Measurements from ENCODE around the gene CPNE7. TPM values are rescaled to one million over a fixed set of nuclear protein-coding genes. Genes with fewer than 3 reads are reported as not detected.

CPNE7 gene
- total and polyA plus RNA-seq, 2 of the 13 experiments (the other 11 are each of a cell fraction or from before 2014, with no cell fraction given) = 0.59 TPM; not detected in 1

DNA sequence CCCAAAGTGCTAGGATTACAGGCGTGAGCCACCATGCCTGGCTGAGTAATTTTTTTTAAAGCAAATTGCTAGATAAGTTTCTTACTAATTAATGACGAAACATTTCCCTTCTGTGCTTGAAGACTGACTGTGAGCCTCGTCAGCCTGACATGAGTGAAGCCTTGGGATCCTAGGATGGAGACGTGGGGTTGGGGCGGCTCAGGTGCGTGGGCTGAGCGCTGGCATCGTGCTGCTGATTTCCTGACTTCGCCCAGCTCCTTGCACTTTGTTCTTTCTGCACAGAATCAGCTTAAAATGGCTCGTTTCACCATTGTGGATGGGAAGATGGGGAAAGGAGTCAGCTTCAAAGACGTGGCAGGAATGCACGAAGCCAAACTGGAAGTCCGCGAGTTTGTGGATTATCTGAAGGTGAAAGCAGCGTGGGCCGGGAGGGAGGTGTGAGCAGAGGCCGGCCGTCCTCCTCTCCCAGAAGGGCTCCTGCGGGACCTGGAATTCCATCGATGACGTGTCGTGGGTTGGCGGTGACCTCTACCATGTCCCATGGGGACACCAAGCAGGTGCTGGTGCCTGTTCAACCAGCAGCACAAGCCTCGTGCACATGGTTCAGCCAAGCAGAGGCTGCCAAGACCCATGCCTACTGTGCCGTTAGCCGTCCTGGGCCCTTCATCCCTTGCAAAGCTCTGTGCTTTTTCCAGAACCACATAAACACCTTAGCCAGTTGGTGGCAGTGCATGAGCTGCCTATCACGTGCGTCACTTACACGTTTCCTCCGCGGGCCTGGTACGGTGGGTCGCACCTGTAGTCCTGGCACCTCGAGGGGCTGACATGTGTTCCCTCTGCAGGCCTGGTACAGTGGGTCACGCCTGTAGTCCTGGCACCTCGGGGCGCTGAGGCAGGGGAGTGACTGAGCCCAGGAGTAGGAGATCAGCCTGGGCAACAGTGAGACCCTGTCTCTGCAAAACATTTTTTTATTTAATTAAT is 44.9 kb upstream of the CPNE7 start:
- Histone ChIP-seq H3K9ac (ENCODE audit: insufficient read depth, low read depth, low read length) (no peak overlapping the region), H2AFZ (ENCODE audit: low read length) (no peak overlapping the region), H3K27ac (ENCODE audit: extremely low read length, insufficient read depth, low read length) (no peak overlapping the region), H3K4me1 (ENCODE audit: insufficient read depth, low read length) (0 out of 2 replicates have a peak, but pooled peaks cover 4% of the 10 kb centered on the region), H3K36me3 (replicated peaks in 1 of 2; ENCODE audit: control insufficient read depth in 1 of 2, insufficient read depth in 2 of 2, low read length in 2 of 2) (peaks cover 59 to 85% of the 10 kb centered on the region in 2 experiments), H4K20me1 (ENCODE audit: insufficient read depth, low read length) (0 out of 2 replicates have a peak, but pooled peaks cover 3% of the 10 kb centered on the region), H3K27me3 (ENCODE audit: control insufficient read depth in 1 of 2, insufficient read depth in 2 of 2, low read length in 2 of 2) (no peaks in the 10 kb centered on the region), H3K4me3 (replicated peaks in 1 of 3; ENCODE audit: insufficient read depth in 1 of 3, low read depth in 2 of 3, low read length in 3 of 3) (no peak overlapping the region), H3K79me2 (ENCODE audit: insufficient read depth, low read length) (no peaks in the 10 kb centered on the region), H3K9me3 (ENCODE audit: low read length) (no peaks in the 10 kb centered on the region), H3K4me2 (ENCODE audit: low read depth, low read length) (no peak overlapping the region)
- in situ Hi-C loops (cut with HindIII; ENCODE audit: extremely low pct_ligation_motif_present, low pct_unique_long_range_greater_than_20kb) (no loop called here), intact Hi-C loops (cut with micrococcal nuclease; ENCODE audit: unreplicated experiment) (no loop called here)
- BruUV-seq (replicated peaks) = no TSS peak
- CTCF ChIA-PET (ENCODE audit: low intra/inter-chr PET ratio, low total read pairs) = no interaction called here
- ATAC-seq (no peak), FAIRE-seq (no peak), DNase-seq (ENCODE audit: low spot score) (no peak)
- WGBS (ENCODE audit: low lambda C conversion rate) = 96% methylated on average over 35 of the region's 37 CpGs
- POLR2A ChIA-PET = interaction anchor here (2.2 kb wide), 1 partner anchor 22 kb away, joined by 5 read pairs; the partner anchor contains the start of gene SPG7
- TF ChIP-seq MXD4 (CRISPR knock-in tag; IDR thresholded peaks at IDR 0.05) = no peak
- TF ChIP-seq ZBTB38 (CRISPR knock-in tag; IDR thresholded peaks at IDR 0.05) = peak; percentile 67; the same call in 1 of the 2 replicates
- TF ChIP-seq ZNF879 (CRISPR knock-in tag; IDR thresholded peaks at IDR 0.05) = no peak
- TF ChIP-seq, protein P1, sequence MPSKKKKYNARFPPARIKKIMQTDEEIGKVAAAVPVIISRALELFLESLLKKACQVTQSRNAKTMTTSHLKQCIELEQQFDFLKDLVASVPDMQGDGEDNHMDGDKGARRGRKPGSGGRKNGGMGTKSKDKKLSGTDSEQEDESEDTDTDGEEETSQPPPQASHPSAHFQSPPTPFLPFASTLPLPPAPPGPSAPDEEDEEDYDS (CRISPR knock-in tag; IDR thresholded peaks at IDR 0.05) = no peak
- TF ChIP-seq ZNF121 (CRISPR knock-in tag; IDR thresholded peaks at IDR 0.05) = no peak
- TF ChIP-seq TMF1 (CRISPR knock-in tag; IDR thresholded peaks at IDR 0.05; ENCODE audit: low read depth) = no peak
- no peak for TF ChIP-seq POLR2AphosphoS5 (IDR thresholded peaks at IDR 0.05; ENCODE audit: low read depth, low read length)
- TF ChIP-seq MYC (CRISPR knock-in tag; IDR thresholded peaks at IDR 0.05; ENCODE audit: borderline replicate concordance) = peak; percentile 22; the same call in 1 of the 2 replicates
- TF ChIP-seq POLR2G (IDR thresholded peaks at IDR 0.05; ENCODE audit: low read depth, low read length) = 0 out of 2 replicates have a peak, but pooled peaks have one; percentile 28
- TF ChIP-seq, protein P2, sequence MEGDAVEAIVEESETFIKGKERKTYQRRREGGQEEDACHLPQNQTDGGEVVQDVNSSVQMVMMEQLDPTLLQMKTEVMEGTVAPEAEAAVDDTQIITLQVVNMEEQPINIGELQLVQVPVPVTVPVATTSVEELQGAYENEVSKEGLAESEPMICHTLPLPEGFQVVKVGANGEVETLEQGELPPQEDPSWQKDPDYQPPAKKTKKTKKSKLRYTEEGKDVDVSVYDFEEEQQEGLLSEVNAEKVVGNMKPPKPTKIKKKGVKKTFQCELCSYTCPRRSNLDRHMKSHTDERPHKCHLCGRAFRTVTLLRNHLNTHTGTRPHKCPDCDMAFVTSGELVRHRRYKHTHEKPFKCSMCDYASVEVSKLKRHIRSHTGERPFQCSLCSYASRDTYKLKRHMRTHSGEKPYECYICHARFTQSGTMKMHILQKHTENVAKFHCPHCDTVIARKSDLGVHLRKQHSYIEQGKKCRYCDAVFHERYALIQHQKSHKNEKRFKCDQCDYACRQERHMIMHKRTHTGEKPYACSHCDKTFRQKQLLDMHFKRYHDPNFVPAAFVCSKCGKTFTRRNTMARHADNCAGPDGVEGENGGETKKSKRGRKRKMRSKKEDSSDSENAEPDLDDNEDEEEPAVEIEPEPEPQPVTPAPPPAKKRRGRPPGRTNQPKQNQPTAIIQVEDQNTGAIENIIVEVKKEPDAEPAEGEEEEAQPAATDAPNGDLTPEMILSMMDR (CRISPR knock-in tag; IDR thresholded peaks at IDR 0.05) = peak; percentile 48
- no peak for TF ChIP-seq CAMTA2 (CRISPR knock-in tag; IDR thresholded peaks at IDR 0.05; ENCODE audit: borderline replicate concordance)
- TF ChIP-seq, protein P3, sequence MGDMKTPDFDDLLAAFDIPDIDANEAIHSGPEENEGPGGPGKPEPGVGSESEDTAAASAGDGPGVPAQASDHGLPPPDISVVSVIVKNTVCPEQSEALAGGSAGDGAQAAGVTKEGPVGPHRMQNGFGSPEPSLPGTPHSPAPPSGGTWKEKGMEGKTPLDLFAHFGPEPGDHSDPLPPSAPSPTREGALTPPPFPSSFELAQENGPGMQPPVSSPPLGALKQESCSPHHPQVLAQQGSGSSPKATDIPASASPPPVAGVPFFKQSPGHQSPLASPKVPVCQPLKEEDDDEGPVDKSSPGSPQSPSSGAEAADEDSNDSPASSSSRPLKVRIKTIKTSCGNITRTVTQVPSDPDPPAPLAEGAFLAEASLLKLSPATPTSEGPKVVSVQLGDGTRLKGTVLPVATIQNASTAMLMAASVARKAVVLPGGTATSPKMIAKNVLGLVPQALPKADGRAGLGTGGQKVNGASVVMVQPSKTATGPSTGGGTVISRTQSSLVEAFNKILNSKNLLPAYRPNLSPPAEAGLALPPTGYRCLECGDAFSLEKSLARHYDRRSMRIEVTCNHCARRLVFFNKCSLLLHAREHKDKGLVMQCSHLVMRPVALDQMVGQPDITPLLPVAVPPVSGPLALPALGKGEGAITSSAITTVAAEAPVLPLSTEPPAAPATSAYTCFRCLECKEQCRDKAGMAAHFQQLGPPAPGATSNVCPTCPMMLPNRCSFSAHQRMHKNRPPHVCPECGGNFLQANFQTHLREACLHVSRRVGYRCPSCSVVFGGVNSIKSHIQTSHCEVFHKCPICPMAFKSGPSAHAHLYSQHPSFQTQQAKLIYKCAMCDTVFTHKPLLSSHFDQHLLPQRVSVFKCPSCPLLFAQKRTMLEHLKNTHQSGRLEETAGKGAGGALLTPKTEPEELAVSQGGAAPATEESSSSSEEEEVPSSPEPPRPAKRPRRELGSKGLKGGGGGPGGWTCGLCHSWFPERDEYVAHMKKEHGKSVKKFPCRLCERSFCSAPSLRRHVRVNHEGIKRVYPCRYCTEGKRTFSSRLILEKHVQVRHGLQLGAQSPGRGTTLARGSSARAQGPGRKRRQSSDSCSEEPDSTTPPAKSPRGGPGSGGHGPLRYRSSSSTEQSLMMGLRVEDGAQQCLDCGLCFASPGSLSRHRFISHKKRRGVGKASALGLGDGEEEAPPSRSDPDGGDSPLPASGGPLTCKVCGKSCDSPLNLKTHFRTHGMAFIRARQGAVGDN (CRISPR knock-in tag; IDR thresholded peaks at IDR 0.05) = 0 out of 2 replicates have a peak, but pooled peaks have one; percentile 12
- TF ChIP-seq CHCHD3 (CRISPR knock-in tag; IDR thresholded peaks at IDR 0.05) = 0 out of 2 replicates have a peak, but pooled peaks have one; percentile 48
- TF ChIP-seq HNRNPH1 (optimal IDR thresholded peaks at IDR 0.05; ENCODE audit: low read depth, low read length) = no peak
- TF ChIP-seq ZNF180 (CRISPR knock-in tag; IDR thresholded peaks at IDR 0.05; ENCODE audit: borderline replicate concordance, low read depth) = no peak
- TF ChIP-seq ERF (CRISPR knock-in tag; IDR thresholded peaks at IDR 0.05) = no peak

All from HepG2 (cell line).